Measurements from ENCODE around the gene AKR1C3.

- TF ChIP-seq CTCF (IDR thresholded peaks at IDR 0.05), result no peak
- TF ChIP-seq POLR2A (IDR thresholded peaks at IDR 0.05), result no peak
Measured at GRCh38 chr10:5106553-5106952, 12.3 kb downstream of the AKR1C3 start.
